ENCODE measurements around the gene NKAIN2.
A peak's percentile ranks its signal among the peaks of the same experiment; 100 is the strongest.

NKAIN2 gene

DNA sequence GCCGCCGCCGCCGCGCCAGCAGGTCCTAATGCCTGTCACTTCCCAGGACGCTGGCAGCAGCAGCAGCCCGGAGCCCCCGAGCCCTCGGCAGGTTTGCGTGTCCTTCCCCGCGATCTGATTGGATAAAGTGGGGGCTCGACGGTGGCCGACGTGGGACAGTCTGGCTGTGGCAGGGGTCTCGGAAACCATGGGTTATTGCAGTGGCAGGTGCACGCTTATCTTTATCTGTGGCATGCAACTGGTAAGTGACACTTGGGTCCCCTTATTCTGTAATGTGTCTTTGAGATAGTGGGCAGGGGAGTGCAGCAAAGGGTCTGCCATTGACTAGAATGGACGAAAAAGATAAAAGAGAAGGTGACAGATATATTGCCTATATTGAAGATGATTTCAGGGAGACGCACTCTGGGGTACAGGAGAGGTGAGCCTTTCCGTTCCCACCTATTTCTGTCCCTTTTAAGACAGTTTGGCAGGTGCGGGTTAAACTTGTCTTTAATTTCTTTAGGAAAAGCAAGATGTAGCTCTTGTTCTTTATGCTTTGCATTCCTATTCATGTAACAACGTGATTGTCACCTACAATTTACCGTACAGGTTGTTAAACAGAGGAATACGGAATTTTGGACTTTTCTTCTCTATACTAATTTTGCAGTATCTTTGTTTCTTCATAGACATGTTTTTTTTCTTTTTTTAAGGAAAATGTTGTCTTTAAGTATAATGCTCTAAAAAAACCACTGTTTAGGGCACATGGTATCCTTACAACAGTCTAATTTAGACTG, 535 bp downstream of the NKAIN2 start:
- no peaks in the 10 kb centered on the region for H3K36me3 Mint-ChIP-seq (ENCODE audit: low read depth)
- H3K9me3 Mint-ChIP-seq = no peaks in the 10 kb centered on the region
- peak; percentile 70 for DNase-seq
- TF ChIP-seq, protein P1, sequence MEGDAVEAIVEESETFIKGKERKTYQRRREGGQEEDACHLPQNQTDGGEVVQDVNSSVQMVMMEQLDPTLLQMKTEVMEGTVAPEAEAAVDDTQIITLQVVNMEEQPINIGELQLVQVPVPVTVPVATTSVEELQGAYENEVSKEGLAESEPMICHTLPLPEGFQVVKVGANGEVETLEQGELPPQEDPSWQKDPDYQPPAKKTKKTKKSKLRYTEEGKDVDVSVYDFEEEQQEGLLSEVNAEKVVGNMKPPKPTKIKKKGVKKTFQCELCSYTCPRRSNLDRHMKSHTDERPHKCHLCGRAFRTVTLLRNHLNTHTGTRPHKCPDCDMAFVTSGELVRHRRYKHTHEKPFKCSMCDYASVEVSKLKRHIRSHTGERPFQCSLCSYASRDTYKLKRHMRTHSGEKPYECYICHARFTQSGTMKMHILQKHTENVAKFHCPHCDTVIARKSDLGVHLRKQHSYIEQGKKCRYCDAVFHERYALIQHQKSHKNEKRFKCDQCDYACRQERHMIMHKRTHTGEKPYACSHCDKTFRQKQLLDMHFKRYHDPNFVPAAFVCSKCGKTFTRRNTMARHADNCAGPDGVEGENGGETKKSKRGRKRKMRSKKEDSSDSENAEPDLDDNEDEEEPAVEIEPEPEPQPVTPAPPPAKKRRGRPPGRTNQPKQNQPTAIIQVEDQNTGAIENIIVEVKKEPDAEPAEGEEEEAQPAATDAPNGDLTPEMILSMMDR (IDR thresholded peaks at IDR 0.05) = no peak
- H3K27ac Mint-ChIP-seq = no peak overlapping the region
- peak overlapping the region; percentile 84 for H3K4me3 Mint-ChIP-seq
- H3K4me1 Mint-ChIP-seq = peaks cover 6% of the 10 kb centered on the region
- H3K27me3 Mint-ChIP-seq (ENCODE audit: low read depth, poor library complexity) = peaks cover 48% of the 10 kb centered on the region

DNA sequence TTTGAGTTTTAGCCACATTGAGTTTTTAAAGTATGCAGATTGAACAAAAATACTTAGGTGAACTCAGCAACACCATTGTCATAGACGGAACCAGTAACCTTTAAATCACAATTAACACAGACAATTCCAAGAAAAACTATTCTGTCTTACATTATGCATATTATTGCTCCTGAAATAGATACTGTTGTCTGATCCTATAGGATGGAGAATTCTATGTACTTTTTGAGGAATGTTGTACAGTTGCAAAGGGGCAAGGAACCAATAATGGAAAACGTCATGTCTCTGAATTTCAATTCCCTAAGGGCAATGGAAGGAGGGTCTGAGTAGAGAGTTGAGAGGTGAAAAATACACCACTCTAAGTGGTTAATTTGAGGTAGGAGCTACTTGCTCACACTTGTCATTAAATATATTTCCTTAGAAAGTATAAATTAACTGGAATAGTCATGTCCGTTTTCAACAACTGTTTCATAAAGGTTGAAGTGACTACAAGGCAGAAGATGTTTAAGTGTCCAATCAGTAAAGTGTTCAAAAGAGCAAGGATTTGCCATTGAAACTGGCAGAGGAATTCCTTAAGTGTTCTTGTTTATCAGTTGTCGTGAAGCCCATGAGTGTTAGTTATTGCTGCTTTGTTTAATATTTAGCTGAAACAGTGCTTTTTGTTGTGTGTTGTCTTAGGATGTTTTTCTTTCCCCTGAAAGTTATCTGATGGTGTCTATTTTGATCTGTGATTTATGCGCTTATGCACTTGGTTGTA, 1.3 kb downstream of the NKAIN2 start:
- no peak for DNase-seq
- TF ChIP-seq, protein P1 (IDR thresholded peaks at IDR 0.05) = no peak
- Mint-ChIP-seq H3K4me1 (peaks cover 6% of the 10 kb centered on the region), H3K4me3 (peak overlapping the region; percentile 84), H3K27me3 (ENCODE audit: low read depth, poor library complexity) (peaks cover 46% of the 10 kb centered on the region), H3K36me3 (ENCODE audit: low read depth) (no peaks in the 10 kb centered on the region), H3K9me3 (no peaks in the 10 kb centered on the region), H3K27ac (no peak overlapping the region)

DNA sequence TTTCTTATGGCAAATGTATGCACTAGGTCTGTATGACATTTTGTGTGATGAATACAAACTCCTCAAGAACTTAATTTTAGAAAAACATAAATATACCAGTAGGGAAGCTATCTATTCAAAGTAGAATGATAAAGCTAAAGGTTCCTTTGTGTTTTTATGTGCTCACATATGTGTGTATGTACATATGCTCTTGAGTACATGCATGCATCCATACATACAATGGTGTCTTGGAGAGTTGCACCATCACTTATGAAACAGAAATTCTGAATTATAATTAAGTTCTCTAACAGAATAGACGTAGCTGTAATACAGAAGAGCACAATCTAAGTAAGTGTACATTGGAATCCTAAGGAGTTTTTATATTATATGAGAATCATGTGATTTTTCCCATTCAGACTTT, 2.3 kb downstream of the NKAIN2 start:
- H3K36me3 Mint-ChIP-seq (ENCODE audit: low read depth) = no peaks in the 10 kb centered on the region
- peaks cover 6% of the 10 kb centered on the region for H3K4me1 Mint-ChIP-seq
- no peak for DNase-seq
- H3K27ac Mint-ChIP-seq = no peak overlapping the region
- H3K4me3 Mint-ChIP-seq = no peak overlapping the region
- peaks cover 46% of the 10 kb centered on the region for H3K27me3 Mint-ChIP-seq (ENCODE audit: low read depth, poor library complexity)
- no peaks in the 10 kb centered on the region for H3K9me3 Mint-ChIP-seq
- TF ChIP-seq, protein P1 (IDR thresholded peaks at IDR 0.05) = no peak

DNA sequence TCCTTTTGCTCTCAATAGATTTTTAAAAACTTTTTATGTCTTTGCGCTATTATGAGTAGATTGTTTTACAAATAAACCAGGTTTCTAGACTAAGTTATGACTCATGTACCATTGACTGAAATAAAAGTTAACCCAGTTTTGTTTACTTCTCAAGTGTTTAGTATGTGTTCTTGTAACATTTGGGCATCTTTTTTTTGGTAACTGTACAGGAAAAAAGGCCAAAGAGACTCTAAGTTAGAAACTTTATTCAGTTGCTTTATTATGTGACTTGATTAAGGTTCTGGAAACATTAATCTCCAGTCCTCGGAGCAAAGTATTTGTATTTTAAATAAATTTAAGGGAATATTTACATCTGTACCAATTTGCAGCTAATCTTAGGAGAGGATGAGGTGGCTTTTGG, 2.9 kb downstream of the NKAIN2 start:
- peaks cover 6% of the 10 kb centered on the region for H3K4me1 Mint-ChIP-seq
- H3K27ac Mint-ChIP-seq = no peak overlapping the region
- H3K27me3 Mint-ChIP-seq (ENCODE audit: low read depth, poor library complexity) = peaks cover 43% of the 10 kb centered on the region
- DNase-seq = no peak
- TF ChIP-seq, protein P1 (IDR thresholded peaks at IDR 0.05) = no peak
- no peaks in the 10 kb centered on the region for H3K9me3 Mint-ChIP-seq
- H3K4me3 Mint-ChIP-seq = no peak overlapping the region
- H3K36me3 Mint-ChIP-seq (ENCODE audit: low read depth) = no peaks in the 10 kb centered on the region

DNA sequence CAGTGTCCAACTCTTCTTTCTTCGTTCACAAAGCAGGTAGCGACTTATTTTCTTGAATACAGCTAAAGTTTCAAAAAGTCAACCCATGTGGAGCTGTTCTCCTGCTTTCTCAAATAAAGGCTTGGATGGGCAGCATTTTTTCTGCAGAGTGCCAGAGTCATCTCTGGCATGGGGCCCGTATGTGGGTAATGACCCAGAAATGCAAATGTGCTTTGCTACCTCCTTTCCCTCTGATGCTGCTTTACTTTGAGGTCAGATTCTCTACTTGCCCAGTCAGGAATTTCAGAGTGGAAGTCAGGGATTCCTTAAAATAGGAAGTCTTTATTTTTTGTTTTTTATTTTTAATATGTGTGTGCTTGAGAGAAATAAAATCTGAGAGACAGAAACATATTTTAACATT, 4.9 kb downstream of the NKAIN2 start:
- TF ChIP-seq, protein P1 (IDR thresholded peaks at IDR 0.05) = no peak

More for the DNA sequence above, 4.9 kb downstream of the NKAIN2 start:
- H3K27ac Mint-ChIP-seq = no peak overlapping the region
- H3K27me3 Mint-ChIP-seq (ENCODE audit: low read depth, poor library complexity) = peaks cover 43% of the 10 kb centered on the region
- no peak for DNase-seq
- H3K9me3 Mint-ChIP-seq = no peaks in the 10 kb centered on the region
- H3K4me3 Mint-ChIP-seq = no peak overlapping the region
- H3K36me3 Mint-ChIP-seq (ENCODE audit: low read depth) = no peaks in the 10 kb centered on the region
- H3K4me1 Mint-ChIP-seq = peaks cover 6% of the 10 kb centered on the region
